Measurements from ENCODE around the gene G3BP1.
"Not testable (repeated sequence)": the region's sequence is repeated elsewhere in the genome, so short reads cannot be mapped to it uniquely, and the experiment has no call there.

Gene G3BP1

DNA sequence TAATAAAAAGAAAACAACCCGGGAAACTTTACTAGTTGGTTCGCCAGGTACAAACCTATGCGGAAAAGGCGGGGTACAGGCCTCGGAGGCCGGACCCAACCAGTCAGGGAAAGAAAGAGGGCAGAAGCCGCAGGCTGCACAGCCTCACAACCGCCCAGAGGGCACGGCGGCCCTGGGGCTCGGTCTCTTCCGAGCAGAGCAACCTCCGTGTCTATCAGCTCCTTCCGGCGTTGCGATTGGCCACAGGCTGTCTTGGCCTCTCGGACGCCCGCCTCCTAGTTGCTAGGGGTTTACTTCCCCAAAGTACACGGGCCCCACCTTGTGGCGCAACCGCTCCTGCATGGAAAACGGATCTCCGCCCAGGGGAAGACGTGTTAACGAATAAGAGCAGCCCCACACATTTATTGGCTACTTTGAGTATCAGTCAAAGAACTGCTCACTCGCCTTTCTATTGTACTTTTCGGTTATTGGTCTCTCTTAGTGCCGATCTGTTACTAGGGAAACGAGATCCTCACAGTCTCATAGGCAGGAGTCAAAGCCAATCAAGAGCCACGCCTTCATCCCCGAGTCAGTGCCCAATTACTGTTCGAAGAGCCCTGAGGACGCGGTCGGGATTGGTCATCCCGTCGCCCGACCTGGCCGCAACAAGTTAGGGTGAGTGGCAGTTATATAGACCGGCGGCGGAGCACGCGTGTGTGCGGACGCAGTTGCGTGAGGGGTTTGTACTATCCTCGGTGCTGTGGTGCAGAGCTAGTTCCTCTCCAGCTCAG, at the start of gene G3BP1:
TSS of gene G3BP1 (plus strand) at position 696 of the 770 bp plus-strand sequence. CDS start 14,667 bp downstream, outside the sequence.
- DNase-seq (ENCODE audit: low spot score), result peak; percentile 99

DNA sequence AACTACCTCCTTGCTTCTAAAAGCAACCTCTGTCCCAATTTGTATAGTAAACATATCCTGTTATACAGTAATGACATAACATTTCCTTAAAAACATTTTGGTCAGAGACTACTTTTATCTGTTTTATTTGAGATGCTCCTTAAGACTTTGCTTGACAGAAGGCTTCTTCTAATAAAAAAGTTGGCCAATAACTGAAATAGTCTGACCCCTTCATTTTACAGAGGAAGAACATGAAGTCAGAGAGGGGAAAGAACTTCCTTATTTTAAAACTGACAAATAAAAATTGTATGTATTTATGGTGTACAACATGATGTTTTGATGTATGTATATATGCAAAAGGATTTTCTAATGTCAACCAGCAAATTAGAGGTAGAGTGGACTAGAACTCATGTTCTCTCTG, 49.2 kb upstream of the G3BP1 start:
- no peak for DNase-seq (ENCODE audit: low spot score)

DNA sequence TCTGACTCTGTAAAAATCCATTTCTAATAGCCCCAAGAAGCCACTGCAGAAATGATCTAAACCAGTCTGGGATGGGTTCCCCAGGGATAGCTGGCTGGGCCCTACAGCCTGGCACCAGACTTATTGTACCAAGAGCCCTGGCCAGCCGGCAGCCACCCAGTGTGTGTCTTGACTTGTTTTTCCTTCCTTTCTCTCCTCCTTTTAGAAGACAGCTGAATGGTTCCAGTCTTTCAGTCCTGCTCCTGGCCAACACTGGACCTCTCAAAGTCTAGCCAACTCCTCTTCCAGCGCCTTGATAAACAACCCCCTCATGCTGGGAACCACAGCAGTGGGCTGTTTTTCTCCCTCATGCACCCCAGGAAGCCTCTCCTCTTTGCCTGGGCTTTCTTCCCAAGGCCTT, 47.4 kb upstream of the G3BP1 start:
- DNase-seq (ENCODE audit: low spot score), result no peak

DNA sequence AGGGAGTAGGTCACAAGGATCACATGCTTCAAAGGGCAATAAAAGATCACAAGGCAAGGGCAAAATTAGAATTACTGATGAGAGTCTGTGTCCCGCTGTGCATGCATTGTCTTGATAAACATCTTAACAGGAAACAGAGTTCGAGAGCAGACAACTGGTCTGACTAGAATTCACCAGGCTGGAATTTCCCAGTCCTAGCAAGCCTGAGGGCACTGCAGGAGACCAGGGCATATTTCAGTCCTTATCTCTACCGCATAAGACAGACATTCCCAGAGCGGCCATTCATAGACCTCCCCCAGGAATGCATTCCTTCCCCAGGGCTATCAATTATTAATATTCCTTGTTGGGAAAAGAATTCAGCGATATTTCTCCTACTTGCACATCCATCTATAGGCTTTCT, 42.2 kb upstream of the G3BP1 start:
- not testable (repeated sequence) for DNase-seq (ENCODE audit: low spot score)

DNA sequence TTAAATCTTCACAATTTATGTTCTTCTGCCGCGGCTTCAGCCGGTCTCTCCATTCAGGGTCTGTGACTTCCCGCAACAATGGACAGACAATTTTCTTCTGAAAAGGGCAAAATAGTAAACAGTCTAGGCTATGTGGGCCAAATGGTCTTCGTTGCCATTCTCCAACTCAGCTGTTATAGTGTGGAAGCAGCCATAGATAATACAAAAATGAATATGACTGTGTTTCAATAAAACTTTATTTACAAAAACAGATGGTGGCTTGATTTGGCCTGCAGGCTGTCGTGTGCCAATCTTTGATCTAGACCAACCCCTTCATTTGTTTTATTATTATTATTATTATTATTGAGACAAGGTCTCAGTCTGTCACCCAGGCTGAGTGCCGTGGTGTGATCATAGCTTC, 41.4 kb upstream of the G3BP1 start:
- no peak for DNase-seq (ENCODE audit: low spot score)

DNA sequence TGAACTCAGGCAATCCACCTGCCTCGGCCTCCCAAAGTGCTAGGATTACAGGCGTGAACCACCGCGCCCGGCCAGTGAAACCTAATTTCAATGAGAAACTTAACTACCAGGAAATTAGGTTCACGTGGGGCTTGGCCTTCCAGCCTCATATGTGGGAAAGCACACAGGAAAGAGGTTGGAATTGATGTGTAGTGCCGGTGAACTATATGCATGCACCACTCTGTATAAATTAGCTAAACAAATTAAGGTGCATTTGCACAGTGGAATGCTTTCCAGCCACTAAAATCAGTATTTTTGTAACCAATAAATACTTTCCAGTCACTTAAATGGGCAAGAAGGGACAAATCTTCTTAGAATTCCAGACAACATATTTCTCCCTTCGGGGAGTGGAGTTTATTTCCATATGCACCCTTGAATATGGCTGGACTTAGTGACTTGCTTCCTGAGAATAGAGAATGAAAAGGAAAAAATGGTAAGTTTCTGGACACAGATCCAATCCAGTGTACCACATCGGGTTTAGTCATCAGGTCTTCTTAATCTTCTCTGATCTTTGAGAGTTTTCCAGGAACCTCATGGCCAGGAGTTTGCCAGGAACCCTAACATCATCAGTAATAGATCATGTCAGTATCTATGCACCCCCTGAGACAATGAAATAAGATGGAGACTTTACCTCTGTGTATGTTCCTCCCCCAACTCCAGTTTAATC, 38.2 kb upstream of the G3BP1 start:
- DNase-seq (ENCODE audit: low spot score), result no peak

DNA sequence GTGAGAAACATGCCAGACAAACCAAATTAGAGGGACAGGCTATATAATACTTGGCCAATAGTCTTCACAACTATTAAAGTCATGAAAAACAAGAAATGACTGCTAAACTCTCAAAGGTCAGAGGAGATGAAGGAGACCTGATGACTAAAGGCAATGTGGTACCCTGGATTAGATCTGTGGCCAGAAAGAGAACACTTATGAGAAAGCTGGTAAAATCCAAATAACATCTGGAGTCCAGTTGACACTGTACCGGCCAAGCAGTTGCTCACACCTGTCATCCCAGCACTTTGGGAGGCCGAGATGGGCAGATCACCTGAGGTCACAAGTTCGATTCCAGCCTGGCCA, 37.7 kb upstream of the G3BP1 start:
- DNase-seq (ENCODE audit: low spot score), result no peak

DNA sequence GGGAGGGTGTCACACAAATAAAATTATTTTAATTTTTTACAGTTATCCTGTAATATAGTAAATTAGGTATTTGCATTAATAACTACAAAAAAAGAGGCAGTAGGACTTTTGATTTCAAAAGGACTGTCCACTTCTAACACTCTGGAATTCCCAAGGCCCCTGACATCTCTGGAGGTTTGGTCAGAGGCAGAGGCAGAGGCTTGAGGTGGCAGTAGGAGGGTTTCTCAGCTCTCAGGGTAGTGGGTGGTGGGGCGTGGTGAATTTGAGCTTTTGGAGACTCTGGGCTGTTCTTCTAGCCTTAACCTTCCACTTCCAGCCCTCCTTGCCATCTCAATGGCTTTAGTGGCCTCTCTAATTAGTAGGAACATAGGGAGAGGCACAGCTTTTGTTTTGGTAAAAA, 36.1 kb upstream of the G3BP1 start:
- DNase-seq (ENCODE audit: low spot score), result no peak

DNA sequence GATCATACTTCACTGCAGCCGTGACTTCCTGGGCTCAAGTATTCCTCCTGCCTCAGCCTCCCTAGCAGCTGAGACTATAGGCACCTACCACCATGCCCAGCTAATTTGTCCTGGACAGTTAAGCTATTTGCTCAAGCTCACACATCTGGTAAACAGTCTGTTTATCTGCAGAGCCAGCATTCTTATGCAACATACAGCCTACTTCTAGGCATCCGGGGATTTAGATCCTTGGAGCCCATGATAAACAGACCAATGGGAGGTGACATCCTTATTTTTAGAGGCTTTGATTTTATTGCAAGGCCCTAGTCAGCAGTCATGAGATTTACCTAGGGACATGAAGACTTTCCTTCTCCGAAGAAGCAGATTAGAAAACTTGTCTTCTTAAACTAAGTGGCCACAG, 34.3 kb upstream of the G3BP1 start:
- no peak for DNase-seq (ENCODE audit: low spot score)

DNA sequence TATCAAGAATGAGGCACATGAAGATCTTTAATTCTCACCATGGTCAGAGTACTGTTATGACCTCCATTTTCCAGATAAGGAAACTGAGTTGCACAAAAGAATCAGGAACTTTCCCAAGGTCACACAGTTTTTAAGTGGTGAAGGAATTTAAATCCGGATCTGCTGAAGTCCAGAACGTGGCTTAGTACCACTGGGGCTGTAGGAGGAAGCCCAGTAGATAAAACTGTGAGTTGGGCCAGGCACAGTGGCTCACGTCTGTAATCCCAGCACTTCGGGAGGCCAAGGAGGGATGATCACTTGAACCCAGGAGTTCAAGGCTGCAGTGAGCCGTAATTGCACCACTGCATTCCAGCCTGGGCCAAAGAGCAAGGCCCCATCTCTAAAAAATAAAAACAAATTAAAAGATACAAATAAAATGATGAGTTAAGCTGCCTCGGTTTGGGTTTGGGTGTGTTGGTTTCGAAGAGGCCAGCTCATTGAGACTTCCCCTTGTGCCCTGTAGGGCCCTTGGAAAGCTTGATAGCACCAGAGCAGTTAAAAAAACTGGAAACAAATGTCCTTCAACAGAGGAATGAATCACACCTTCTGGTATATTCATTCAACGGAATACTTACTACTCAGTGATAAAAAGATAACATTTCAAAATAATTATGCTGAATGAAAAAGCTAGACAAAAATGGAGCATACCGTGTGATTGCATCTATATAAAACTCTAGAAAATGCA, 33.5 kb upstream of the G3BP1 start:
- DNase-seq (ENCODE audit: low spot score), result no peak

DNA sequence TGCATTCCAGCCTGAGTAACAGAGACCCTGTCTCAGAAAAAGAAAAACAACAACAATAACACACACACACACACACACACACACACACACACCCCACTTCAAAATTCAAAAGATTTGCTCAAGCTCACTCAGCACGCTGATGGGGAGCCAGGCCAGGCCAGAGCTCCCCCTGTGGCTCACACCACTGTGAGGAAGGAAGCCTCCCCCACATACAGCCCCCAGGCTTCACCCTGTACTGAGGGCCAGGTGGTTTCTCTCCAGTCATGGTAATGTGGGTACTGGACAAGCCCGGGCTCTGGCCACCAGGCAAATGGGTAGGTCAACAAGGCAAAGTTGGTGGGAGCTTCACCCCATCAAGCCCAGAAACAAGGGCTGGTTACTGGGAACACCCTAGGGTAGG, 32.4 kb upstream of the G3BP1 start:
- no peak for DNase-seq (ENCODE audit: low spot score)

DNA sequence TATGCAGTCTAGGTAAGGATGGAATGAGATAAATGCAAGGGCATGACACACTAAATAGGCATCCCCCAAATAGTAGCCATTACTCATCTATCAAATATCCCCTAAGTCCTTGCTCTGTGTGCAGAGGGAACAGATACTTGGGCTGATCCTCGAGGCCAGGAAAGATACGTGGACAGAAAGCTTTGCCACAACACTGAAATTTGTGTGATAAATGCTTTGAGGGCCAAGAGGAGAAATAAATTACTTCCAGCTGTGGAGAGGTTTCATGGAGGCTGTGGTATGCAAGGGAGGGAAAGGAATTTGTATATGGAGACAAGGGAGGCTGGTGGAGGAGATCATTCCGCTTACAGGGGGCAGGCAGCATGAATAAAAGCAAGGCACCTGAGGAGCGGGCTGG, 31.8 kb upstream of the G3BP1 start:
- DNase-seq (ENCODE audit: low spot score), result peak; percentile 62

DNA sequence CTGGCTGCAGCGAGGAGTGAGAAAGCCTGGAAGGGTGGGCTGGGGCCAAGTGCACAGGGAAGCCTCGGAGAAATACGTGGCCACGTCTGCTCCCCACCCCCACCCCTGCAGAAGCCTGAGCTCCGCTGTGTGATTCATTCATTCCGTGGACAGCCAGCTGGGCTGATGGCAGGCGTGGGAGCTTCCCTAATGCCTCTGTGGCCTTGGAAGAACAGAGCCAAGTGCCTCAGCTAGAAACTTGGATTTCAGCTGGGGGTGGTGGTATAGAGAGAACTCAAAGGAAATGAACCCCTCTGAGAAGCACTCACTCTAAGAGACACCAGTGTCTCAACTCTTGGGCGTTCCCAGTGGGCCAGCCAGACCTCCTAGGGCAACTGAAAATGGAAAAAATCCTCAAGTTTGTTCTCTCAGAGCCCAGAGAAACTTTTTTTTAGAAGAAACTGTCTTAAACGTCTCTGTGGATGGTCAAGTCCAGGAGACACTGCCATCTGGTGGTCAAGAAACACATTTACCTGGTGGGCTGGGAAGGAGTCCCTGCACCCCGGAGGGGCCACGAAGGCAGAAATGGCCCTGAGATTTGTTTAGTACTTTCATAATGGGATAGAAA, 31.3 kb upstream of the G3BP1 start:
- DNase-seq (ENCODE audit: low spot score), result peak; percentile 66

DNA sequence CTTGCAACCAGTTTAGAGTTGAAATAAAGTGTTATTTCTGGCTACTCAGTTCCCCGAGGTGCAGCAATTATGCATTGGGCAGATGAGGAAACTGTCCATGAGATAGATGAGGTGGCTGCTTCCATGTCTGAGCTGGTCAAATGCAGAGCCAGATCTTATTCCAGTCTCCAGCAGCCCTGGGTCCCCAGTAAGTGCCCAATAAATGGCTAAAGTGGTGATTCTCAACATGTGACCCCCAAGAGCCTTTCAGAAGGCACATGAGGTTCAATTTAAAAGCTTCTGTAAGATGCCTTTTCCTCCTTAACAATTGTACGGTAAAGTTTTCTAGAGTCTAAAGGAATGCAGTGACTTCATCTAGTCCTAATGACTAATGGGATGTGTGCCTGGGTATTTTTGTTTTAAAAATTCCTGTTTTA, 30.8 kb upstream of the G3BP1 start:
- DNase-seq (ENCODE audit: low spot score), result peak; percentile 25

DNA sequence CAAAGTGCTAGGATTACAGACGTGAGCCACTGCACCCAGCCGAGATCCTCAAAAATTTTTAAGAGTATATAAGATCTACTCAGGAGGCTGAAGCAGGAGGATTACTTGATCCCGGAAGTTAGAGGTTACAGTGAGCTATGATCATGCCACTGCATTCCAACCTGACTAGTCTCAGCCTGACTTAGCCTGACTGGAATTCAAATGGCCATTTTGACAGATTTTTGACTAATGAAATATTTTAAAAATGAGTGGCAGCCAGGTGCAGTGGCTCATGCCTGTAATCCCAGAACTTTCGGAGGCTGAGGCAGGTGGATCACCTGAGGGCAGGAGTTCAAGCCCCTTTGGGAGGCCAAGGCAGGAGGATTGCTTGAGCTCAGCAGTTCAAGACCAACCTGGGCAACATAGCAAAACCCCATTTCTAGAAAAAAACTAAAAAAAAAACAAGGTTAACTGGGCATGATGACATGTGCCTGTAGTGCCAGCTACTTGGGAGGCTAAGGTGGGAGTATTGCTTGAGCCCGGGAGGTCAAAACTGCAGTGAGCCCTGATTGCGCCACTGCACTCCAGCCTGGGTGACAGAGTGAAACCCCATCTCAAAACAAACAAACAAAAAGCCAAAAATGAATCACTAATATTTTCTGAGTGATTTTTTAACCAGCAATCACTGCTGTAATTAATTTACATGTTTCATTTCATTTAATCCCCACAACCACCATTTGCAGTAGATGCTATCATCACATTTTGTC, 29.9 kb upstream of the G3BP1 start:
- peak; percentile 32 for DNase-seq (ENCODE audit: low spot score)

DNA sequence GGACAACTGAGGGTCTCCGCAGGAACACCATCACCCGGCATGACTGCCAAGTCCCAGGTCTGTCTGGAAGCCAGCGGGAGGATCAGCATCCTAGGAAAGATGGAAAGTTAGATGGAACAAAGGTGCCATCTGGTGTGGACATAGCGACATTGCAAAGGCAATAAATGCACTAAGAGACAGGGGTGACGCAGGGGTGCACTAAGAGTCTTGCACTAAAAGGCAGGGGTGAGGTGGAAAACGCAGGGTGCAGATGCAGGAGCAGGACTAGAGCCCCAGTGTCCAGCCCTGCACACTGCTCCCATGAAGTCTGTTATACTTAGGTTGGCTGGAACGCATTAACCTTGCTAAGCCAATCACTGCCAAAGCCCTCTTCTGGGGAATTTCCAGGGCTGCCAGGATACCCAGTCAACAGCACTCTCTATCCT, 28.9 kb upstream of the G3BP1 start:
- peak; percentile 58 for DNase-seq (ENCODE audit: low spot score)

DNA sequence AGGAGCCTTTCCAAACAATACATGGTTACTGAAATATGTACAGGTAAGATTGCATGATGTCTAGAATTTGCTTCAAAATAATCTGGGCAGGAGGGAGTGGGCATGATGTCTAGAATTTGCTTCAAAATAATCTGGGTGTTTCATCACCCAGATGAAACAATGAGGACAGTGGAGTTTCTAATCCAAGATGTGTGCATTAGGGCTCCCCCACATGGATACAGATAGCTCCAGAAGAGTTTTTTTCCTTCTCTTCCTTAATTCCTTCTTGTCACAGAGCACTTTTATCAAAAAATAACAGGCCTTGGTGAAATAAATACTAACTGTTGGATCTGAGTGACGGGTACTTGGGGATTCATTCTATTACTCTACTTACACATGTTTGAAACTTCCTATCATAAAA, 28.2 kb upstream of the G3BP1 start:
- no peak for DNase-seq (ENCODE audit: low spot score)

DNA sequence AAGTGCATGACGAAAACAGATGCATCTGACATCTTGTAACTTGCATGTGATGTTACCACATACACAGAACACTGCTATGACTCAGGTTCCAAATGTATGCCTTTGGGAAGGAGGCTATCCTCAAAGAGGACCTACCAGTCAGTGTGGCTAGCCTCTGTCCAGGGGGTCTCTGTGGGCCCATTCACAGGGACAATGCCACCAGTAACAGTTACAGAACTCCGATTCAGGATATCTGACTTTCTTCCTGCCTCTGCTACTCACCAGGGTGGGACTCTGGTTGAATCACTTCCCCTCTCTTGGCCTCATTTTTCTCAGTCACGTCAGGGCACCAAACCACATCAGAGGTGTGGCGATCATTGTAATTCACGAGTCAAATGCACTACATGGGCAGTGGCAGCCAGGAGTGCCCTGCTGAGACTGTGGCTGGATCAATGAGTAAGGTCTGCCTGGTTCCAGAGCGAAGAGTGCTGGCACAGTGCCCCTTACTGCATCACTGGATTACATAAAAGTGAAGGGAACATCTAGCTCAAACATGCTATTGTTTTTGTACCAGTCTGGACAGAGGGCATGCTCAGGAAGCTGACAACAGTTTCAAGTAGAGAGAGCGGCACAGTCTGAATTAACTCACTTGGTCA, 26.6 kb upstream of the G3BP1 start:
- peak; percentile 34 for DNase-seq (ENCODE audit: low spot score)

DNA sequence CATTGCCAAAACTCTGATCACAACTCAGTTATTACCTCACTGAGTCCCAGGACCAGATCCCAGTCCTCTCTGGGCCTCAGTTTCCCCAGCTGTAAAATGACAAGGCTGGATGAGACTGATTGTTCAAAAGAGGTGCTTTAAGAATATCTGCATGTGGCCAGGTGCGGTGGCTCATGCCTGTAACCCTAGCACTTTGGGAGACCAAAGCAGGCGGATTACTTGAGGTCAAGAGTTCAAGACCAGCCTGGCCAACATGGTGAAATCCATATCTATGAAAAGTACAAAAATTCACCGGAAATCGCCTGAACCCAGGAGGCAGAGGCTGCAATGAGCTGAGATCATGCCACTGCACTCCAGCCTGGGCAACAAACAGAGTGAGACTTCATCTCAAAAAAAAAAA, 21.6 kb upstream of the G3BP1 start:
- no peak for DNase-seq (ENCODE audit: low spot score)

DNA sequence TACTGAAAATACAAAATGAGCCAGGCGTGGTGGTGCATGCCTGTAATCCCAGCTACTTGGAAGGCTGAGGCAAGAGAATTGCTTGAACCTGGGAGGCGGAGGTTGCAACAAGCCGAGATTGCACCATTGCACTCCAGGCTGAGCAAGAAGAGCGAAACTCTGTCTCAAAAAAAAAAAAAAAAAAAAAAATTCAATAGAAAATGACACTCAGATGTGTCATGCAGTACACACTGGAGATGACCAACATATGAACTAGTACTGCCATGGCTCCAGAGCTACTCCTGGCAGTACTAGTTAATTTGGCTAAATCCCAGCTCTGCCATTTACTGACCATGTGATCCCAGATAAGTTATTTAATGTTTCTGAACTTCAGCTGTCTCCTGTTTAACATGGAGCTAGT, 20.7 kb upstream of the G3BP1 start:
- no peak for DNase-seq (ENCODE audit: low spot score)

DNA sequence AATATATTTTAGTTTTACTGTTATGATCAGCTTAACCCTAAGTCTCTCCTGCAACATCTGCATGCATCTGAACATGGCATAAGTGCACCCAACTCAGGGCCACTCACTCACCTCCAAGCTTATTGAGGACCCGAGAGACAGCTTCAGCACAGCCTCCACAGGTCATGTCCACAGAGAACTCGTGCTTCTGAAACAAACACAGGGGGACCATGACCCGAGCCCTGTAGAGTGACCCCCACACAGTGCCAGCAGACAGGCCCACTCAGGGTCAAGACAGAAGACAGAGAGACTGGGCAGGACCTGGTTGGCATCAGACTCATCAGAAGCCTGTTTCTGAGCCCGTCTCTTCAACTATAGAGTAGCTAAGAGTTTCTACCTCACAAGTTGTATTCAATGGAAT, 20.2 kb upstream of the G3BP1 start:
- no peak for DNase-seq (ENCODE audit: low spot score)

DNA sequence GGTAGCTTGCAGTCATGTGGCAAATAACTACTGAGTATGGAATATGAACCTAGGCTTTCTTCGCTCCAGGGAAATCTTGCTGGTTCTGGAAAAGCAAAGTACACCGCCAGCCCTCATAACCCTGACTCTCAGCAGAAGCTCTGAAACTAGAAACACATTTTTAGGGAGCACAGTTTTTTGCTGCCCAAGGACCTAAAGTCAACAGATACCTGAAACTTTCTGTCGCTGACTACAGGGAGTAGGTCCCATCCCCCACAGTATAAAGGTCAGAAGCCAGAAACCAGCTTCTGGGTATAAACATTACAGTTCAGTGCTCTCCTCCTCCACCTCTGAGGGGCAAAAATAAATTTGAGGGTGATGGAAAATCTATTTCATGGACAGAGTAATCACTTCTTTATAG, 16.4 kb upstream of the G3BP1 start:
- DNase-seq (ENCODE audit: low spot score), result no peak
